ENCODE data around the gene TUBB4B. TPM values are rescaled to one million over a fixed set of nuclear protein-coding genes. Genes with fewer than 3 reads are reported as not detected.
A peak's percentile ranks its signal among the peaks of the same experiment; 100 is the strongest.

Gene TUBB4B
- total RNA-seq, 1 donor from 2014 or later: 153 TPM

DNA sequence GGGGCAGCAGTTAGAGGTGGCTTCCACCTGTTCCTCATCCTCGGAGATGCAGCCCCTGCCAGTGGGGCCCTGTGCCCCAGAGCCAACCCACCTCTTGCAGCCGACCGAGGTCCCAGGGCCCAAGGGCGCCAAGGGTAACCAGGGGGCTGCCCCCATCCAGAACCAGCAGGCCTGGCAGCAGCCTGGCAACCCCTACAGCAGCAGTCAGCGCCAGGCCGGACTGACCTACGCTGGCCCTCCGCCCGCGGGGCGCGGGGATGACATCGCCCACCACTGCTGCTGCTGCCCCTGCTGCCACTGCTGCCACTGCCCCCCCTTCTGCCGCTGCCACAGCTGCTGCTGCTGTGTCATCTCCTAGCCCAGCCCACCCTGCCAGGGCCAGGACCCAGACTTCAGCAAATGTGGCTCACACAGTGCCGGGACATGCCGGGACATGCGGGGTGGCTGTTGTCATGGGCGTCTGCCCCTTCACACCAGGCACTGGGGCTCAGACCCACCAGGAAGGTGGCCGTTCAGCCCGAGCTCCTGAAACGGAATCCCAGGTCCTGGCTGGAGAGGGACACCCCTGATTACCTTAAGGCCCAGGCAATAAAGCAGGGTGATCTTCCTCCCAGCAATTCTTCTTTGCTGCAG is 15.3 kb upstream of the TUBB4B start:
- DNase-seq (ENCODE audit: low read depth): no peak

DNA sequence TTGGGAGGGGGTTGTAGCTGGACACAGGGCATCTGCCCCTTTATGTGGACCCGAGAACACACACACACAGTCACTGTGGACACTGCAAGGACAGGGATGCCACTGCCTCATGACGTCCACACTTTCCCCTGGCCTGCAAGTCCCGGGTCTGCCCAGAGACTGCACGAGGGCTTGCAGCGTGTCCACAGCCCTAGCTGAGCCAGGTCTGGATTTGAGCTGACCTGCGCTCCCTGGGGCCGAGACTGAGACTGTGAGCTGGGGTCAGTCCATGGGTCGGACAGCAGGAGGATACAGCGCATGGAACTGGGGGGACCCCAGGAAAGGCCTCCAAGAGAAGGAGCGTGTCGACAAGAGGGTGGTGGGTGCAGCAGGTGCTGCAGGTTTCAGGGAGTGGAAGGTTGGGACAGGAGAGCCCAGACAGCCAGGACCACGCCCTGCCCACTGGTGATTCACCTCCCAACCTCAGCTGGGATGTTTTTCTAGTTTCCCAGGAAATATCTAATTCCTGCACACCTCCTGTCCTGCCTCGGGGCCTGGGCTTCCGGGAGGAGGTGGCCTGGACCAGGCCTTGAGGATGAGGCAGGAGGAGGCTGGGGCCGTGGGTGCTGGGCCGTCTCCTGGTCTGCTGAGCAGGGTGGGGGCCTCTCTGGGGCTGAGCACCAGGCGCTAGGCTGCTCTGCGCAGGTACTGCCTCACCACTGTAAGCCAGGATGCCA is 14.6 kb upstream of the TUBB4B start:
- peak; percentile 42 for DNase-seq (ENCODE audit: low read depth)

DNA sequence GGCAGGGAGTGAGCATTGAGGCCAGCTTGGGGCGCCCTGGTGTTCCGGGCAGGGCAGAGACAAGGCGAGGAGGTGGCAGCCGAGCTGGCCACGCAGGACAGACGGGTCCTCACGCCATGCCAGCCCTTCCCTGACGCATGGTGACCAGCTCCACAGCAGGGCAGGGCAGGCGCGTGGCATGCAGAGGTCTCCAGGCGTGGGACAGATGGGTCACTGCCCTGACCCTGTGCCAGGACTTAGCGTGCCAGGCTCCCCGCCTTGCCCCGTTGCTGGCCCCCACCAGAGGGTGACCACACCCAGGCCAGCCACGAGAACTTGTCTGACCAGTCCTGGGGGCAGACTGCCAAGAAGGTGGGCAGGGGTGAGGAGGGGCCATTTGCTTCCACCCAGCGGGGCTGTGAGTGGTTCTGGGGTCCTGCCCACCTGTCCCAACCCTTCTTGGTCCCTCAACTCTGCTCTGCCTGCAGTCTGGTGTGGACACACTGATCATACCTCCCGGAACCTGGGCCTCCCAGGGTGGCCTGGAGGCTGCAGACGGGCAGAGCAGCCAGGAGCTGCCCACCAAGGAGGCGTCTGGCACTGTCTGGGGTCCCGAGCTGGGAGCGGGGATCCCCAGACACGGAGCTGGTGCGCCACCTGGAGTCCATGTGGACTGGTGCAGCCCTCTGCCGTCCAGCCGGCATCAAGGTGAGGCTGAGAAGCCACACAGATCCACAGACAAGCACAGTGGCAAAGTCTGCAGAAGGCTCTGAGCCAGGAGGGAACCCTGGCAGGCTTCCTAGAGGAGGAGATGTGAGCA is 13.8 kb upstream of the TUBB4B start, which contains the start of gene RNF224:
Gene RNF224, plus strand, starts transcription at position 449 of the 799 bp plus-strand sequence. CDS start 834 bp downstream, outside the sequence.
- peak; percentile 50 for DNase-seq (ENCODE audit: low read depth)

DNA sequence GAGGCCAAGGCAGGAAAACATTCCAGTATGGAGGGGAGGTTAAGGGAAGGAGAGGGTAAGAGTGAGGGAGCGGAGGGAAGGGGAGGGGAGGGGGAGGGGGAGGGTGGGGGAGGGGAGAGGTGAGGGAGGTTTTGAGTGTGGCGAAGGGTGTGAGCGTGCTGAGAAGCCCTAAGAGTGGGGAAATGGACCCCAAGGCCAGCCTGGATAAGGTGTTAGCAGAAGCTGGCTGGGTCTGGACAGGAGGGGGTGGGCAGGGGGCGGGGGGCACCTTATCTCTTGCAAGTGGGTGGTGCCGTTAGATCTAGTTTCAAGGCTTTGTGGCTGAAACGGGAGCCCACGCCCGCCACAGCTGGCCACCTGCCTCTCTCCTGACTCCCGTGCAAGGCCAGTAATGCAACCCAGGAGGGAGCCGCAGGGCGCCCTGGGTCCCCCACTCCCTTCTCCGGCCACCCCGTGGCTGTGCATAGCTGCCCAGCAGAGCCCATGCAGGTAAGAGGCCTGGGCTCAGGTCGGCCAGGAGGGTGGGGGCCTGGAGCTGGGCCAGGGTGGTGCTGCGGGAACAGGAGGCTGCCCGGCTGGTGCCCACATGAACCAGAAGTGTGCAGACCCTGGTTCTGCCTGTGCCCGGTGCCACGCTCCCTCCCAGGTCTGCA is 13.1 kb upstream of the TUBB4B start:
- DNase-seq (ENCODE audit: low read depth): no peak

DNA sequence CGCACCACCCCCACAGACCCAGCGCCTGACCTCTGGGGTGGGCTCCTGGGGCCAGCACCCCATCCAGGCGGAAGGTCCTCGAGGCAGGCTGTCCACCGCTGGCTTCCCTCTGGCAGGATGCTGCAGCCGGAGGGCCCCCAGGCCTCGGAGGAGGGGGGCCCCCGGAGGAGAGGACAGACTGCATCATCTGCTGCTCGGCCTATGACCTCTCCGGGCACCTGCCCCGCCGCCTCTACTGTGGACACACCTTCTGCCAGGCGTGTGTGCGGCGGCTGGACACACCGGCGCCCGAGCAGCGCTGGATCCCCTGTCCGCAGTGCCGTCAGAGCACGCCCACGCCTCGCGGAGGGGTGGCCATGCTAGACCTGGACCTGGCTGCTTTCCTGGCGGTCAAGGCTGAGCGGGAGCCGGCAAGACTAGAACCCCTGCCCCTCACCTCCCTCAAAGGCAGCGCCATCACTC is 12.6 kb upstream of the TUBB4B start:
- DNase-seq (ENCODE audit: low read depth): no peak

DNA sequence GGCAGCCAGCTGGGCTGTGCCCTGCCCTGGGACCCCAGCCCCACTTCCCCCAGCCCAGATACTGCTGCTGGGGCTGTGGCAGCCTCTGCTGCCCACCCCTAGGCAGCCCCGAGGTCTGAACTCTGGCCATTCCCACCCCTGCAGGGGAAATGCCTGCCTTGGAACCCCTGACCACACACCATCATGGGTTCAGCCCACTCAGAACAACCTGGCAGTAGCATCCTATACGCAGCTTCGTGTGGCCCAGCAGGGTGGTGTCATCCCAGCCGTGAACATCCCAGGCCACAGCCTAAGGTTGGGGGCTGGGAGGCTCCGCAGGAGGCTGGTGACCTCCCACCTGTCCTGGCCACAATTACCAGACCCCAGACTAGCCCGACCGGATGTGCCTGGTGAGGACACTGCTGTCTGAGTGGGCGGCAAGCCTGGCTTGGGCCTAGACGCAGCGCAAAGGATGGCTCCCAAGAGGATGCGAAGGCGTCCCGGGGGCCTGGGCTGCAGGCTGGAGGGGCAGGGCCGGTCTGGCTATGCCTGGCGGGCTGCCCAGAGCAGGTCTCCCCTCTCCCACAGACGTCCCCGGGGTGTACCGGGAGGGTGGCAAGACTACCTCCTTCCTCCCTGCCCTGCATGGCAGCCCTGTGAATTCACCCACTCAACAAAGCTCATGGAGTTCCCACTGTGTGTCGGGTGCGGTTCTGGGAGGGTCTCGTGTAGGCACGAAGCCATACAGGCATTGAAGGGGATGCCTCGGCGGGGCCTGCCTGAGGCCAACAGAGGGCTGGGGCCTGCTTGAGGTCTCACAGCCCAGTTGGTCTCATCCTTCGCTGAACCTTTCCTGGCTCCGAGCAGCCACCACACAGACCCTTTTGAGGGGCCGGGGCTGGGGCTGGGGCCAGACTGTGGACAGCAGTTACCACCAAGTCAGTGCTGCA is 11.9 kb upstream of the TUBB4B start:
- no peak for DNase-seq (ENCODE audit: low read depth)

DNA sequence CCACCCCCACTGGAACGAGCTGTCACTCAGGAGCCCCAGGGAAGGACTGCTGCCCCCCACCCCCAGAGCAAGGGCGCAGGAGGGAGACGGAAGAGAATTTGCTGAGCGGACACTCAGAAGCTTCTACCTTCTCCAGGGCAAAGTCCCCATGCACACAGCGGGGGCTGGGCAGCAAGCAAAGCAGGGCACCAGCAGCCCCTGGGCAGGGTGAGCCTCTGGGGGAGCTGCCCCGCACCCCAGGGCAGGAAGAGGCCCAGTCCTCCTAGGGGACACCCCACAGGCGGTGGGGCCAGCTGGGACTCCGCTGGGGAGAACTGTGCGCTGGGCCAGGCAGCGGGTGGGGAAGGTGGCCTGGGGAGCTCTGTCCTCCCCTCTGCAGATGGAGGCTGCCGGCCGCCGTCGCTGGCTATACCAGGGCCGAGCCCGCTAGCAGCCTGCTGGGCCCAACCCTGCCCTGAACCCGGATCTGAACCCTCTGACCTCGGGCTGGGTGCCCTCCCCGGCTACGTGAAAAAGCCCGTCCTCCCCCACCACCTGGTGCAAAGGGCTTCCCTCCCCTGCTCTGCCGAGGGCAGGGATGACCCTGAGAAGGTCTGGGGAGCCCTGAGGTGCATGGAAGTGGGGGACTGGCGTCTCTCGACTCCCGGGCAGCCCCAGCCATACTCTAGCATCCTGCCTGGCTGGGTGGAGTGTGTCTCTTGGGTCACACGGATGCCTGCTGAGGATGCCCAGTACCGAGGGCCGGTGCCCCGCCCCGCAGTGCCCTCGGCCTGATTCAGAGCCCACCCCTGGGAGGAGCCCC is 11.0 kb upstream of the TUBB4B start:
- no peak for DNase-seq (ENCODE audit: low read depth)

DNA sequence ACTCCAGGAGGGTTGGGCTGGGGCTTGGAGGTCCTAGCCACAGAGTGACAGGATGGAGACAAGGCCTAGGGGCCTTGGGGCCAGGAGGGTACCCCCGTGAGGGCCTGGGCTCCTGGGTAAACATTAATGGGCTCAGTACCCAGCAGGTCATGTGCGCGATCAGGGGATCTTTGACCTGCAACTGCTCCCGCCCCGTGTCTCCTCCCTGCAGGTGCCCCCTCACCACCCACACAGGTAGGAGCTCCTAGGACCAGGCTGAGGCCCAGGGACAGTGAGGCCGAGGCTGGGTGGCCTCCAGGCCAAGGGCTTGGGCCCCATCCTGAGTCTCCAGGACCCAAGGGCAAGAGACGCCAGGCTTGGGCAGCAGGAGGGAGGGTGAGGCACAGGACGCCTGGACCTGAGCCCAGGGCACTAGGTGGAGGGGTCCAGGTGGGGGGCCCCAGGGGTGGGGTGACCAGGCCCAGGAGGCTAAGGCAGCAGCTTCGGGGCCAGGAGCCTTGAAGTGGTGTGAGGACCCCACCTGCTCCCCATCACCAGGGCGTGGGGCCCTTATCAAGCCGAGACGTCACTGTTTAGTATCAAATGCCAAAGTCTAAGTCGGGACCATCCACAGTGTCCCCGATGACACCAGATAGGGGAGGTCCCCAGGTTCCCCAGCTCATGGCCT is 10.2 kb upstream of the TUBB4B start, which contains the start of gene SLC34A3:
Gene SLC34A3, plus strand, starts transcription at position 197 of the 667 bp plus-strand sequence. CDS start 802 bp downstream, outside the sequence.
- DNase-seq (ENCODE audit: low read depth): no peak

DNA sequence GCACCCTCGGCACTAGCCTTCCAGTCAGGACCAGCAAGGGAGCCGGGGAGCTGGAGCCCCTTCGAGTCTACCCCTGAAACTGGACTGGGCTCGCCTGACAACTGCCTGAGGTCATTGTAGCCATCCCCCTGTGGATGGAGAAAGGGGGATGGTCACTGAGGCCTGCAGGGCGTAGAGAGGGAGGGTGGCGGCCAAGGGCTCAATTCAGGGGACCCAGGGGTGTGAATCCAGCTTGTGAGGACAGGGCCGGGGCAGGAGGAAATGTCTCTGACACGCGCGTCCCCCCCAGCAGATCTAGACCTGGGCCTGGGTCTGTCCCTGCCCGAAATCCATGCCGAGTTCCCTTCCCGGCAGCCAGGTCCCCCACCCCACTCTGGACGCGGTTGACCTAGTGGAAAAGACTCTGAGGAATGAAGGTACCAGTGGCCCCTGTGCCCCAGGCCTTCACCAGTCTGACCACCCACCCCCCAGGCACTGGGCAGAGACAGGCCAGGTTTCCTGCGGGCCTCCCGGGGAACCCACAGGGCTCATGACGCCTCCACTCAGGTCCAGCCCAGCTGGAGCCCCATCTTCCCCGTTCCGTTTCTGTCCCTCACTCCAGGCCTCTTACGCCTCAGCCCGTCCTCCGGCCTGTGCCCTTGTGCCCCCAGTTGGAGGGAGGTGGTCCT is 9.6 kb upstream of the TUBB4B start:
- DNase-seq (ENCODE audit: low read depth): no peak

DNA sequence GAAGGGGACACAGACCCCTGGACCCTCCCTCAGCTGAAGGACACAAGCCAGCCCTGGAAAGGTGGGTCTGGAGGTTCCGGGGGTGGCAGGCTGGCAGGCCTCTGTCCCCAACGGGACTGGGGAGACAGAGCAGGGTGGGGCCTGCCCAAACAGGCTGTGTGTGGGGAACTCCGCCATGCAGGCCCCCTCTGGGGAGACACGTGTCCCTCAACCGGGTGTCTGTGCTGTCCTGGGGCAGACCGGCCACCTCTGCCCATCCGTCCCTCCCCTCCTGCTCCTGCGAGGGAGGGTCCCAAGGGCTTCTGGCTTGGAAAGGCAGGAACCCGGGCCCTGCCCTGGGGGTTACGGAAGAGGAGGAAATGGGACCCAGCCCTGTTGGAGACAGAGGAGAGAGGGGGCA is 9.0 kb upstream of the TUBB4B start:
- DNase-seq (ENCODE audit: low read depth): no peak

DNA sequence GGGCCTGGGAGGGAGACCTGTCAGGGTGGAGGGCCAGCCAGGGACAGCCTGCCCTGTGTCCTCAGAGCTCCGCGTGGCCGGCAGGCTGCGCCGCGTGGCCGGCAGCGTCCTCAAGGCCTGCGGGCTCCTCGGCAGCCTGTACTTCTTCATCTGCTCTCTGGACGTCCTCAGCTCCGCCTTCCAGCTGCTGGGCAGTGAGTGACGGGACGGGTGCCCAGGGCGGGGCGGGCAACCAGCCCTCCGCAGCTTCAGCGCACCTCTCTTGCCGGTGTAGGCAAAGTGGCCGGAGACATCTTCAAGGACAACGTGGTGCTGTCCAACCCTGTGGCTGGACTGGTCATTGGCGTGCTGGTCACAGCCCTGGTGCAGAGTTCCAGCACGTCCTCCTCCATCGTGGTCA is 8.6 kb upstream of the TUBB4B start:
- DNase-seq (ENCODE audit: low read depth): no peak

DNA sequence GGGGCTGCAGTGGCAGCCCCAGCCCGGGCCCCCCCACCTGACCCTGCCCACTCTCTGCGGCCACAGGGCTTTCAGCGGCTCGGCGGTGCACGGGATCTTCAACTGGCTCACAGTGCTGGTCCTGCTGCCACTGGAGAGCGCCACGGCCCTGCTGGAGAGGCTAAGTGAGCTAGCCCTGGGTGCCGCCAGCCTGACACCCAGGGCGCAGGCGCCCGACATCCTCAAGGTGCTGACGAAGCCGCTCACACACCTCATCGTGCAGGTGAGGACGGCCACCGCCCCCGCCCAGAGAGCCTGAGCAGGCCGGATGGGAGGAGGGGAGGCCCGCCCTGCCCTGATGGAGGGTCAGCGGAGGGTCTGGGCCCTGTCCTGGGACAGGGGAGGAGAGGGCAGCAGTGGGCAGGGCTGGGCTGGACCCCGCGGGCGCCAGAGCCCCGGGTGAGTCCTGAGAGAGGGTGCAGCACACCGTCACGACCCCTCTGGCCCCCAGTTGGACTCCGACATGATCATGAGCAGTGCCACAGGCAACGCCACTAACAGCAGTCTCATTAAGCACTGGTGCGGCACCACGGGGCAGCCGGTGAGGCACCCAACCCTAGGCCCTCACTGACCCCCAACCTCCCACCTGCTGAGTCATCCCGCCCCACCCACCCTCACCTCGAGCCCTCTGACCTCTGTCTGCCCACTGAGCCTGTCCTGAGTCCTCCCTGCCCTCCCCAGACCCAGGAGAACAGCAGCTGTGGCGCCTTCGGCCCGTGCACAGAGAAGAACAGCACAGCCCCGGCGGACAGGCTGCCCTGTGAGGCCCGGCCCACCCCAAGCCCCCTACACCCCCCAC is 7.7 kb upstream of the TUBB4B start:
- no peak for DNase-seq (ENCODE audit: low read depth)

DNA sequence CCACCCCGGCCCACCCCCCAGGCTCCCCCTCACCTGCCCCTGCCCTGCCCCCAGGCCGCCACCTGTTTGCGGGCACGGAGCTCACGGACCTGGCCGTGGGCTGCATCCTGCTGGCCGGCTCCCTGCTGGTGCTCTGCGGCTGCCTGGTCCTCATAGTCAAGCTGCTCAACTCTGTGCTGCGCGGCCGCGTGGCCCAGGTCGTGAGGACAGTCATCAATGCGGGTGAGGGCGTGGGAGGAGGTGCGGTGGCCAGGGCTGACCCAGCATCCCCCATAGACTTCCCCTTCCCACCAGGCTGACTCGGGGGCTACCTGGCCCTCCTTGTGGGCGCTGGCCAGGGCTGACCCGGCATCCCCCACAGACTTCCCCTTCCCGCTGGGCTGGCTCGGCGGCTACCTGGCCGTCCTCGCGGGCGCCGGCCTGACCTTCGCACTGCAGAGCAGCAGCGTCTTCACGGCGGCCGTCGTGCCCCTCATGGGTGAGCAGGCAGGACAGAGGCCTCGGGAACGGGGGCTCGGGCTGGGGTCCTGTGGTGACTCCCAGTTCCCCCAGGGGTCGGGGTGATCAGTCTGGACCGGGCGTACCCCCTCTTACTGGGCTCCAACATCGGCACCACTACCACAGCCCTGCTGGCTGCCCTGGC is 6.9 kb upstream of the TUBB4B start:
- DNase-seq (ENCODE audit: low read depth): no peak

DNA sequence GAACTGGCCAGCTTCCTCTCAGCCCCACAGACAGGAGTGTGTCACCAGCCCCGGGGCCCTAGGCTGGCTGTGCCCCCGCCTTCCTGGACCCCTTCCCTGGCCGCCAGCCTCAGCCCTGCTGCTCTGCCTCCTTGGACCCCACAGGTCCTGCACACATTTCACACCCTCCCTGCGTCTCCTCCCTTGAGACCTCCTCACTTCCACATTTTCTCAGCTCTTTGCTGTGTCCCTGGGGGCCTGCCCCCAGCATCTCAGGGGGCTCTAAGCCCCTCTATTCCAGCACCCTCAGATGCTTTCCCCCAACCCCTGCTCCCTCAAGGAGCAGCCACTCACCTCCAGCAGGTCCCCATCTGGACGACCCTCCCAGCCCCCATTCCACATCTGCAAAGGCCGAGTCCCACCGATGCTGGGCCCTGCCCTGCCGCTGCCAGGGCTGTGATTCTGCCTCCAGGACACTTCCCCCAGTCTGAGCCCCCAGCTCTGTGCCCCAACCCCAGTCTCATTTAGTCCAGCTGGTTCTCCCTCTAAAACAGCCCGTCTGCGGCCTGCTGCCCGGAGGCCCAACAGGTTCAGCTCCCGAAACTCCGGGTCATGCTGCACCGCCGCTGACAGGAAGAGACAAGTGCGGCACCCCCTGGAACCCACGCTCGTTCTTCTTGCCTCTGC is 6.2 kb upstream of the TUBB4B start:
- no peak for DNase-seq (ENCODE audit: low read depth)

DNA sequence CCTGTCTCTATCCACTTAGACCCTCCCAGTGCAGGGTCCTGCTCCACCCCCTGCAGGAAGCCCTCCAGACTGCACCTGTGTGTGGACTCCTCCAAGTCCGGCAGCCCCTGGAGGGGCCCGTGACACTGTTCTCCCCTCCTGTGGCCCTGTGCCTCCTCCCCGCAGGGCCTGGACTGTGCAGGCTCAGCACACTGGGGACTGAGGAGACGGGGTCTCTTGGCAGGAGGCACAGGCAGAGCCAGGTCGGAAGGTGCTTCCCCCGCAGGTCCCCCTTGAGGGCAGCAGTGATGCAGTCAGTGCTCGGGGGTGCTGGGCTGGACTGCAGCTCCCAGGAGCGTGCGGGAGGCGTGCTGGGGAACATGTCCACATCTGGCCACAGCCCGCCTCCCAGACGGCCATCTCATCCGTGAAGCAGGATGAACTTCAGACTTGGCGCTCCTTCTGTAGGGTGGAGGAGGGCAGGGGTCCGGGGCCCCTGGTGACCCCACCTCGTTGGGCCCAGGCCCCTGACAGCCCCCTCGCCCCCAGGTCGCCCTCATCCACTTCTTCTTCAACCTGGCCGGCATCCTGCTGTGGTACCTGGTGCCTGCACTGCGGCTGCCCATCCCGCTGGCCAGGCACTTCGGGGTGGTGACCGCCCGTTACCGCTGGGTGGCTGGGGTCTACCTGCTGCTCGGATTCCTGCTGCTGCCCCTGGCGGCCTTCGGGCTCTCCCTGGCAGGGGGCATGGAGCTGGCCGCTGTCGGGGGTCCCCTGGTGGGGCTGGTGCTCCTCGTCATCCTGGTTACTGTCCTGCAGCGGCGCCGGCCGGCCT is 5.5 kb upstream of the TUBB4B start:
- DNase-seq (ENCODE audit: low read depth): no peak
